Measurements from ENCODE around the gene AVEN.
A peak's percentile ranks its signal among the peaks of the same experiment; 100 is the strongest.

Gene AVEN

DNA sequence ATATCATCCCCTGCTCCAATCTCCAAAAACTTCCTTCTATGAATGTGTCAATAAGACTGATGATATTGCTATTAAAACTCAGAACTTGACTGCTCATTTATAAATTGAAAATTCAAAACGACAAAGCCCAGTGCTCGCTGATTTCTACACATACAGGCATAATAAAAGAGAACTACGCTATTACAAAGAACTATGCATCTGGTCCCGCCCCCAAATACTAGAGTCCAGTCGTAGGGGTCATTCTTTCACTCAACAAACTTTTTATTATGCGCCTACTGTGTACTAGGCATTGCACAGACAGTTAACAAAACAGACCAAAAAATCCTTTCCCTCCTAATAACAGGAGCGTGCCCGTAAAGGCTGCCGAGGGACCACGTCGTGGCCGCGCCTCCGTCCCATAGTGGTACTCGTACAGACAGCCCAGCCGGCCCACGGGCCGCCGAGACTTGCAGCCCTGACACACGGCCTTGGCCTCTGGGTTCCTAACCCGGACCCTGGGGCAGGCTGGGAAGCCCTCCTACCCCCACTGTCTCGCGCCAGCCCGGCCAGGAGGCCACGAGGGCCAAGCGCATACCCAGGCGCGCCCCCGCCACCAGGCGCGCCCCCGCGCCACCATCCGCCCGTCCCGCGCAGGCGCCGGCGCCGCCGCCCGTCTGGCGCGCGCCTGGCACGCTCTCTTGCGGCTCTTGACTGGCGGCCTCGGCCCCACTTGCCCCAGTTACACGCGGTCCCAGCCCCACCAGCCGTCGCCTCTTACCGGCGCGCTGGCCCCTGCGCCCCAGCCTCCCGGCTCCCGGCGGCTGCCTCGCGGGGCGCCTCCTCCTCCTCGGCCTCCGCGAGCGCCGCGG, 757 bp downstream of the AVEN start:
- peak overlapping the region; percentile 90 for H3K4me3 ChIP-seq (ENCODE audit: low read depth, low read length)
- DNase-seq = peak; percentile 82
- TF ChIP-seq, protein P1, sequence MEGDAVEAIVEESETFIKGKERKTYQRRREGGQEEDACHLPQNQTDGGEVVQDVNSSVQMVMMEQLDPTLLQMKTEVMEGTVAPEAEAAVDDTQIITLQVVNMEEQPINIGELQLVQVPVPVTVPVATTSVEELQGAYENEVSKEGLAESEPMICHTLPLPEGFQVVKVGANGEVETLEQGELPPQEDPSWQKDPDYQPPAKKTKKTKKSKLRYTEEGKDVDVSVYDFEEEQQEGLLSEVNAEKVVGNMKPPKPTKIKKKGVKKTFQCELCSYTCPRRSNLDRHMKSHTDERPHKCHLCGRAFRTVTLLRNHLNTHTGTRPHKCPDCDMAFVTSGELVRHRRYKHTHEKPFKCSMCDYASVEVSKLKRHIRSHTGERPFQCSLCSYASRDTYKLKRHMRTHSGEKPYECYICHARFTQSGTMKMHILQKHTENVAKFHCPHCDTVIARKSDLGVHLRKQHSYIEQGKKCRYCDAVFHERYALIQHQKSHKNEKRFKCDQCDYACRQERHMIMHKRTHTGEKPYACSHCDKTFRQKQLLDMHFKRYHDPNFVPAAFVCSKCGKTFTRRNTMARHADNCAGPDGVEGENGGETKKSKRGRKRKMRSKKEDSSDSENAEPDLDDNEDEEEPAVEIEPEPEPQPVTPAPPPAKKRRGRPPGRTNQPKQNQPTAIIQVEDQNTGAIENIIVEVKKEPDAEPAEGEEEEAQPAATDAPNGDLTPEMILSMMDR (IDR thresholded peaks at IDR 0.05; ENCODE audit: low read depth, low read length) = no peak
- H3K36me3 ChIP-seq = no peaks in the 10 kb centered on the region
- no peaks in the 10 kb centered on the region for H3K27me3 ChIP-seq (ENCODE audit: insufficient read depth, low read depth, severe bottlenecking)
- H3K27ac ChIP-seq = peak overlapping the region; percentile 78
- H3K9me3 ChIP-seq (ENCODE audit: severe bottlenecking) = no peaks in the 10 kb centered on the region

DNA sequence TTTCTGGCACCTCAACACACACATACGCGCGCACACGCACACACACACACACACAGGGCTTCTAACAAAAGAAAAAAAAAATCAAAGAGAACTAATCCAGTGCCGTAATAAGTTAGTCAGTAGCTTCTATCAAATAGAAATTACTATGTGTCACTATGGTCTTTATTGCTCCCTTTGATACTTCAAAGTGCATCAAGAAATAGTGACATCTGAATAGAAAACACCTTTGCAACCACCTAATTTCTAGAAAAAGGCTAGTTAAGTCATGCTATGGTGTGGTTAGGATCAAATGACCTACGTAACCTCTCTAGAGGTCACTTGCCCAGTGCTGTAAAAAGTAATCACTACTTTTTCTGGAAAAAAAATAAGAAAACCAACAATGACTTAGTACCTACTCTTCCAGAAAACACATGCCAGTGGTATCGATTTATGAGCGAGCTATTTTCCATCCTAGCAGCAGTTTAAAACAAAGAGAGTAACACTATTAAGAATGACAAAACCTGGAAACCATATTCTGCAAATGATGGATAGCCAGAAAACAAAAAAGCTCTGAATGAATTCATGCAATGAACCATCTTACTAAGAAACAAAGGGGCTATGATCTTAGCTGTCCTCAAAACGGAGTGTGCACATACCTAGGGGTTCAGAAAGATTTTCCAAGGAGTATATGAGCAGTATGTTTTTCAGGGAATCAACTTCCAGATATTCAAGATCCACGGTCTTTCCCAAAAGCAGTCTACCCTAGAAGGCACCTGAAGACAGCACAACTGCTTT, 6.8 kb downstream of the AVEN start:
- H3K9me3 ChIP-seq (ENCODE audit: severe bottlenecking) = no peaks in the 10 kb centered on the region
- TF ChIP-seq, protein P1 (IDR thresholded peaks at IDR 0.05; ENCODE audit: low read depth, low read length) = no peak
- no peak for DNase-seq
- H3K36me3 ChIP-seq = no peaks in the 10 kb centered on the region
- H3K27me3 ChIP-seq (ENCODE audit: insufficient read depth, low read depth, severe bottlenecking) = no peaks in the 10 kb centered on the region
- H3K27ac ChIP-seq = no peak overlapping the region
- no peak overlapping the region for H3K4me3 ChIP-seq (ENCODE audit: low read depth, low read length)

DNA sequence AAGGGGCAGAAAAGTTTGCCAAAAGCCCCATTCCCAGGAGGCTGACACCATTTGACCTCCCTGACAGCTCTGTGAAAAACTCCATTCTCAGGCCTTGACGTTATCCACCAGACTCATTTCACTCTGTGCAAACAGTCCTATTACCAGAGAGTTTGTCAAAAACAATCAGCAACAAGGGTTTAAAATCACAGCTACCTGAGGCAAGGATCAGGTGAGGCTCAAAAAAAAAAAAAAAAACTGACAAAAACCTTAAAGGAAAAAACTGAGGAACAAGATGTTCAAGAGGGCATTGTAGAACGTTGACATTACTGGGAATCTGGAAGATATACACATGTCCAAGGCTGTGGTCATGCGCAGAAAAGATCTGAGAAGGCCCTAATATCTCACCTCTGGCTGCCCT, 11.4 kb downstream of the AVEN start:
- Histone ChIP-seq H3K9me3 (ENCODE audit: severe bottlenecking) (no peaks in the 10 kb centered on the region), H3K27ac (no peak overlapping the region), H3K4me3 (ENCODE audit: low read depth, low read length) (no peak overlapping the region), H3K27me3 (ENCODE audit: insufficient read depth, low read depth, severe bottlenecking) (no peaks in the 10 kb centered on the region), H3K36me3 (no peaks in the 10 kb centered on the region)
- TF ChIP-seq, protein P1 (IDR thresholded peaks at IDR 0.05; ENCODE audit: low read depth, low read length) = no peak
- DNase-seq = no peak

DNA sequence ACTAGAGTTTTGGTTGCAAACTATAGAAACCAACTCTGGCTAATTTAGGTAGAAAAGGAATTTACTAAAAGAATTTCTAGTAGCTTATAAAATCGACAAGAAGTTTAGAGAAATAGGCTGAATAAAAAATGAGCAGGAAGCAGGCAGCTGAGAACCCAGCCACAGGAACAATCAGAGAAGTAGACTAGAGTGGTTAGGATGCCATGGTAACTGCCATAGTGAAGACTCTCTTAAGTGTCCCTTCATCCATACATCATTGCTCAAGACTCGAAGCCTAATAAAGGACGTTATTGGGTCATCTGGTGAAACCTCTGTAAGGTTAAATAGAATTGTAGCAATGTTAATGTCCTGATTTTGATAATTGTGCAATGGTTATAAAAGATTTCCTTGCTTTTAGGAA, 13.8 kb downstream of the AVEN start:
- TF ChIP-seq, protein P1 (IDR thresholded peaks at IDR 0.05; ENCODE audit: low read depth, low read length) = no peak
- no peak for DNase-seq
- H3K9me3 ChIP-seq (ENCODE audit: severe bottlenecking) = no peaks in the 10 kb centered on the region
- H3K36me3 ChIP-seq = no peaks in the 10 kb centered on the region
- no peak overlapping the region for H3K4me3 ChIP-seq (ENCODE audit: low read depth, low read length)
- no peaks in the 10 kb centered on the region for H3K27me3 ChIP-seq (ENCODE audit: insufficient read depth, low read depth, severe bottlenecking)
- no peak overlapping the region for H3K27ac ChIP-seq

DNA sequence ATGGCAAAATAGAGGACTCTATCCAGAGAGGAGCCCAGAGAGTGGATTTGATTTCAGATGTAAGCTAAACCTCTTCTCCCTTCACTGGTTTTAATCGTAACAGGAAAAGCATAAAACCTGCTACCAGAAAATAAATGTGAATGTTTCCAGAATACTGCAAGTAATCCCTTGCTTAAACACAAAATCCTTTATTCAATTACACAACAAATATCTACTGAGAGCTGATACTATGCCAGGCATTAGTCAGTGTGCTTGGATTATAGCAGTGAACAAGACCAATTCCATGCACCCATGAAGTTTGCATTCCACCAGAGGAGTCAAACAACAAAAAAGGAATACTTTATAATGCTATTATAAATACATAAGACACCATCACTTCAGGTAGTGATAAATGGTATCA, 15.1 kb downstream of the AVEN start:
- DNase-seq = no peak

More for the DNA sequence above, 15.1 kb downstream of the AVEN start:
- TF ChIP-seq, protein P1 (IDR thresholded peaks at IDR 0.05; ENCODE audit: low read depth, low read length) = no peak
- no peaks in the 10 kb centered on the region for H3K36me3 ChIP-seq
- H3K4me3 ChIP-seq (ENCODE audit: low read depth, low read length) = no peak overlapping the region
- no peak overlapping the region for H3K27ac ChIP-seq
- no peaks in the 10 kb centered on the region for H3K27me3 ChIP-seq (ENCODE audit: insufficient read depth, low read depth, severe bottlenecking)
- no peaks in the 10 kb centered on the region for H3K9me3 ChIP-seq (ENCODE audit: severe bottlenecking)

Data from WERI-Rb-1 (cell line).